NAMALWA (cell line): ENCODE measurements around the gene CSN3.

Experiments used
- DNase-seq: peaks from one replicate; pipeline ENCODE4 v3.0.0-alpha.2; 2015; ENCODE audit warnings: low spot score

Gene CSN3

DNA sequence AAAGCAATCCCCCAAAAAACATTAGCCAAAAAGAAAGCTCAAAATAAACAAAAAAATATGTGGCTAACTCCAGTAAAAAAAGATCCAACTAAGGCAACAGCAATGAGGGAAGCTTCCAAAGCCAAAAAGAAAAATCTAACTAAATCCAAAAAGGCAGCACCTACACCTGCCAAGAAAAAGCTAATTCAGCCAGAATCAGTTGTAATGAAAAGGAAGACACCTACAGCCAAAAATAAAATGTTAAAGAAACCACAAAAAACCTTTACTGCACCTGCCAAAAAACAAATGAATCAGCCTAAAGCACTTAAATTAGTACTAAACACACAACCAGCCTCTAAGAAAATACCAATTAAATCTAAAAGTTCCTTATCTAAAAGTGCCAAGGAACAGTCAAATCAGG is 55.2 kb downstream of the CSN3 start:
- DNase-seq, result no peak

GRCh38 chr4:70298051-70298450 is 55.7 kb downstream of the CSN3 start:
- DNase-seq, result no peak

- DNase-seq, result no peak
Measured at GRCh38 chr4:70299643-70300042, 57.2 kb downstream of the CSN3 start.

GRCh38 chr4:70300215-70300614 is 57.8 kb downstream of the CSN3 start:
- no peak for DNase-seq
